VCaP (cell line): Measurements from ENCODE around the gene IL19.
"Not testable (repeated sequence)": the region's sequence is repeated elsewhere in the genome, so short reads cannot be mapped to it uniquely, and the experiment has no call there.

Experiments used
- H3K27ac ChIP-seq: fragments of 450-650 bp; 2 replicates; pipeline ENCODE4 v1.5.1; 2017
- TF ChIP-seq, protein P1 (sequence below): fragments of 450-650 bp; conservative IDR thresholded peaks from 2 replicates; pipeline ENCODE4 v1.5.1; 2017; ENCODE audit warnings: mild to moderate bottlenecking, moderate library complexity

IL19 gene

DNA sequence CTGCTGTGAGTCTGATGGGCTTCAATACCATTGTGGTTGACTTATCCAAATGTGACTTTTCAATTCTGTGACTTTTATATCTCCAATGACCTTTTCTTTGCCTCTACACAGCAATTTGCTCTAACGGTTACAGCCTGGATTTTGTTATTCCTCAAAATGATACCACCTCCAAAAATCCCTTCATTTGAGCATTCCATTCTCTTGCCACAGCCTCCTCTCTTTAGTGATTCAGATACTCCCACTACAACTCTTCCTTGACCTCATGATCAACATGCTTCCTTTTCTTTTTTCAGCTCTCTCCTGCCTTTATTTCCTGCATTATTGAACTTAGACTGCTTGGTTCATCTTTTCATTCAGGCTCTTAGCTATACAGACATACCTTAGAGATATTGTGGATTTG, 16.6 kb upstream of the IL19 start:
- no peak overlapping the region for H3K27ac ChIP-seq
- TF ChIP-seq, protein P1, sequence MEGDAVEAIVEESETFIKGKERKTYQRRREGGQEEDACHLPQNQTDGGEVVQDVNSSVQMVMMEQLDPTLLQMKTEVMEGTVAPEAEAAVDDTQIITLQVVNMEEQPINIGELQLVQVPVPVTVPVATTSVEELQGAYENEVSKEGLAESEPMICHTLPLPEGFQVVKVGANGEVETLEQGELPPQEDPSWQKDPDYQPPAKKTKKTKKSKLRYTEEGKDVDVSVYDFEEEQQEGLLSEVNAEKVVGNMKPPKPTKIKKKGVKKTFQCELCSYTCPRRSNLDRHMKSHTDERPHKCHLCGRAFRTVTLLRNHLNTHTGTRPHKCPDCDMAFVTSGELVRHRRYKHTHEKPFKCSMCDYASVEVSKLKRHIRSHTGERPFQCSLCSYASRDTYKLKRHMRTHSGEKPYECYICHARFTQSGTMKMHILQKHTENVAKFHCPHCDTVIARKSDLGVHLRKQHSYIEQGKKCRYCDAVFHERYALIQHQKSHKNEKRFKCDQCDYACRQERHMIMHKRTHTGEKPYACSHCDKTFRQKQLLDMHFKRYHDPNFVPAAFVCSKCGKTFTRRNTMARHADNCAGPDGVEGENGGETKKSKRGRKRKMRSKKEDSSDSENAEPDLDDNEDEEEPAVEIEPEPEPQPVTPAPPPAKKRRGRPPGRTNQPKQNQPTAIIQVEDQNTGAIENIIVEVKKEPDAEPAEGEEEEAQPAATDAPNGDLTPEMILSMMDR, result no peak

DNA sequence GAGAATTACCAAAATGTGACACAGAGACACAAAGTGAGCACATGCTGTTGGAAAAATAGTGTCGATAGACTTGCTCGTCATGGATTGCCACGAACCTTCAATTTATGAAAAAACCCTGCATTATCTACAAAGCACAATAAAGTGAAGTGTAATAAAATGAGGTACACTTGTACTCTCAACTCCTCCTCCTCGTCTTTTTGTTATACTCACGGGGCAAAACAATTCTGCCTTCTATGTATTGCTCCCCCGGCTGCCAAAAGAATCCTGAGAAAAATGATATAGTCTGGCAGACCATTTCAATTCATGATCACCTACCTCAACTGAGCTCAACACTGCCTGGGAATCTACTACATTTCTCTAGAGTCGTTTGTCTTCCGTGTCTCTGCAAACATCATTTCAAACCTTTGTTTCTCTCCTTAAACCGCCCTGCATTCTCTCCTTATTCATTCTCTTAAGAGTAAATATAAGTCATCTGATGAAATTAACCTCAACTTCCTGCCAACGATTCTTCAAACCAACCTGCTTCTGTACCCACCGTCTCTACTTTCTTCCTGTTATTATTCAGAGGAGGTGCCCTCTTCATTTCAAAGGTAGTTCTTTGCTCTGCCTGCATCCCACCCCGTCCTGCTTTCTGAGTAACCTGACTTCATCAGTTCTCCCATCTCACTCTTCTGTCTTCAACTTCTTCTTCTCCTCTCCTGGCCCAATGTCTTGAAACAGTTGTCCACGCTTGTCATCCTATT, 12.9 kb upstream of the IL19 start:
- TF ChIP-seq, protein P1, result no peak
- no peak overlapping the region for H3K27ac ChIP-seq

DNA sequence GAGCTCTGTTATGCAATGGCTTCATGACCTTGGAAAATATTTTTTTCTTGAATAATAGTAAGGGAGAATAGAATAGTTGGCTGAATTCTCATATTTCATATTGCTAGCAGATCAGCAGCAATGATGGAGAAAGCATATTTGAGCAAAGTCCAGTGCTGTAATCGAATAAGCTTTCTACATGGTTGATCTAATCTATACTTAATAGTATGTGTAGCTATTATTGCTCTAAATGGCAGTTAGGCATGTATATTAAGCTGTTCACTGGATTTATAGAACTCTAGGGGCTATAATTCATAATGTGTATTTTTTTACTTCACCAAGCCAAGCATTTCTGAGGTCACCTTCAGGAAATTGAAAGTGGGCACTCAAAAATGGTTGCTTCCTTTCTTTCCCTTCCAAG, 10.0 kb upstream of the IL19 start:
- TF ChIP-seq, protein P1, result no peak
- H3K27ac ChIP-seq, result no peak overlapping the region

DNA sequence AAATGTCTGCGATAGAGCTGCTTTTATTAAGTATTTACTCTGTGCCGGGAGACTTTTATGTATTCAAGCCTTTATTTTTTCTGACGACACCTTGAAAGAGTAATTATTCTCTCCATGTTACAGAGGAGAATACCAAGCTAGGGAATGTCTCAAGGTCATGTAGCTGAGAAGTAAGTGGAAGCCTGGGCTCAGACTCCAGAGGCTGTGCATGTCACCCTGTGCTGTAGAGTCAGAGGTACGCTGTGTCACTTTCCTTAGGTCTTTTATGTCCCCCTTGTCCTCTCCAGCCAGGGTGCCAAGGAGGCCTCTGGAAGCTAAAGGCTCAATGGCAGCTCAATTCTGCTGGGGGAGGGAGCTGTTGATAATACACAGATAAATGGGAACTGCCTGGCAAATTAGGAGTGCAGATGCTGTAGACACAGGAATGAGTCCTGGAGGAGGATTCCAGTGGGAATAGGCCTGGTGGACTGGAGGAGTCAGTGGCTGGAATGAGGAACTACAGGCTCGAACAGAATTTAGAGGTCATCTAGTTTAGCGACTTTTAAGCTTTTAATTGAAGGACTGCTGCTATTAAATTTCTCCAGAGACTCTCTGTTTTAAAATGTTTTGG, 9.3 kb upstream of the IL19 start:
- TF ChIP-seq, protein P1, result no peak; the same call in 1 of the 2 replicates
- no peak overlapping the region for H3K27ac ChIP-seq

DNA sequence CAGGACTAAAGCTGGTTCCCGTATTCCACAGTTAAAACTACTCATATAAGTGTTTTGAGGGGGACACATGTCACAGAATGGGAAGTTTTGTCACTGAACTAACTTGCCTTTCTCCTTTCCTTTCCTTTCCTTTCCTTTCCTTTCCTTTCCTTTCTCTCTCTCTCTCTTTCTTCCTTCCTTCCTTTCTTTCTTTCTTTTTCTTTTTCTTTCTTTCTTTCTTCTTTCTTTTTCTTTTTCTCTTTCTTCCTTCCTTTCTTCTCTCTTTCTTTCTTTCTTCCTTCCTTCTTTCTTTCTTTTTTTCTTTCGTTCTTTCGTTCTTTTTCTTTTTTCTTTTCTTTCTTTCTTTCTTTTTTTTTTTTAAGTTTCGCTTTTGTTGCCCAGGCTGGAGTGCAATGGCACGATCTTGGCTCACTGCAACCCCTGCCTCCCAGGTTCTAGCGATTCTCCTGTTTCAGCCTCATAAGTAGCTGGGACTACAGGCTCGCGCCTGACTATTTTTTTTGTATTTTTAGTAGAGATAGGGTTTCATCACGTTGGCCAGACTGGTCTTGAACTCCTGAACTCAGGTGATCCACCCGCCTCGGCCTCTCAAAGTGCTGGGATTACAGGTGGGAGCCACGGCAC, 7.7 kb upstream of the IL19 start:
- not testable (repeated sequence) for H3K27ac ChIP-seq

DNA sequence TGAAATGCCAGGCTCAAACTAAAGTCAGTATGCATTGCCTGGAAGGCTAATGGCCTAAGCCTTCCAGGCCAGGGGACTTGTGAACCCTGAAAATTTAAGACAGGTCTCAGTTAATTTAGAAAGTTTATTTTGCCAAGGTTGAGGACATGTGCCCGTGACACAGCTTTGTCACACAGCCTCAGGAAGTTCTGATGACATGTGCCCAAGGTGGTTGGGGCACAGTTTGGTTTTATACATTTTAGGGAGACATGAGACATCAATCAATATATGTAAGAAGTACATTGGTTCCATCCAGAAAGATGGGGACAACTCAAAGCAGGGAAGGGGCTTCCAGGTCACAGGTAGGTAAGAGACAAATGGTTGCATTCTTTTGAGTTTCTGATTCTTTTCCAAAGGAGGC, 4.8 kb upstream of the IL19 start:
- not testable (repeated sequence) for H3K27ac ChIP-seq

DNA sequence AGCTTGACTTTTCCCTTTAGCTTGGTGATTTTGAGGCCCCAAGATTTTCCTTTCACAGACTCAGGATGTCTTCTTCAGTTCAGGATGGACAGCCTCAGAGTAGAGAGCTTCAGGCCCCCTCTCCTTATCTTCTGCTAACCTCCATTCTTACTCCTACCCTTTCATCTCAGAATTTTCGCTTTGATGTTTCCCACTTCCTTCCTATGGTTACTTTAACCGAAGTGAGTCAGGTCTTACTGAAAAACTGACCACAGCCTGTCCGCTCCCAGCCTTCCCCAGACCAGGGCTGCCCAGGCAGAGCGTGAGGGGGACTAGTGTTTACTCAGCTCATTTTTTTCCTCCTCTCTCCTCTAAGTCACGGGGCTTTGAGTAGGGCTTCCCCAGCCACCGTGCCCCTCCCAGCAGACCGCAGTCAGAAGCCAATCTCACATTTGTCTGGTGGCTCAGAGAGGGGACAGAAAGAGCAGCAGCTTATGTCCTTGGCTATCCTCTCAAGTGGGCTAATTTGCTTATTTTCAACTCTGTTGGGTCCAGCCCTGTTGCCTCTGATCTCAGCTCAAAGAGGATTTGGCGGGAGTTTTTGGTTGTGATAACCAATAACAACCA, 4.2 kb upstream of the IL19 start:
- TF ChIP-seq, protein P1, result no peak
- H3K27ac ChIP-seq, result no peak overlapping the region

DNA sequence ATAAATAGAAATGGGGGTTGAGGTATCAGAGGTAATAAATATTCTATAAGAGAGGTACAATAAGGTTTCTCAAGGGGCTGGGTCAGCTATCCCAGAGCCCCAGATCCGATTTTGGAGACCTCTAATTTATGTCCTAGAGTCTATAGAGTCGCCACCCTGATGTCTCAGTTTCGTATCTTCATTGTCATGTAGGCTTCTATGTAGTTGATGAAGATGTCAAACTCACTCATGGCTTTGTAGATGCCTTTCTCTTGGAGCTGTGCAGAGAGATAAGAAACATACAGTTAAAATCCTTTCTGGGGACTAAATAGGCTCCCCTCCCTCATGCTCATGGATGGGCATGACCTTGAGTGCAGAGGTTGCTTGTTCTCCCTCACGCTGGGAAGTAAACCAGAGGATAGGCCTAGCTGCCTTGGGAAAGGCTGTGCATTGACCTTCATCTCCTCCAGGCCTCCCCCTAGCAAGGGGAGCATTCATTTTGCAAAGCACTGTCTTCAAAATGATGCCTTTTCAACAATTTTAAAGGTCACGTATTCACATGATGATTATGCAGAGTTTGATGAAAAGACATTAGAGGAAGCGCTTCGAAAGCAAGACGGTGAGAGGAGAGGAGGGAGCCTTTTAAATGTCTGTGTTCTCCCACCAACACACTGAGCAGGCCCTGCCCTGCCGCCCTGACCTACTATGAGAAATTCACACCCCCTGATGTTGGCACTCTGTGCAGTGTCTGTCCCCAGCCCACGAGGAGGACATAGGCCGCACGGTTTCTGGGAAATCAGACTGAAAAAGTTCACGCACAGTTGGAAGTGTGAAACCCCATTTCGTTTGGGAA, 1.9 kb upstream of the IL19 start:
- no peak overlapping the region for H3K27ac ChIP-seq
- TF ChIP-seq, protein P1, result no peak
